Fibroblast of pulmonary artery (primary cell): ENCODE measurements around the gene ANKRD22.

ENCODE experiments used
- DNase-seq: peaks from one replicate; pipeline ENCODE4 v3.0.0-alpha.2; 2010; ENCODE audit warnings: low read depth
- H3K4me3 ChIP-seq: replicated peaks from 2 replicates; pipeline ENCODE4 v1.5.1; 2011; ENCODE audit warnings: low read depth, mild to moderate bottlenecking, control low read depth, low read length, moderate library complexity
- CTCF ChIP-seq: IDR thresholded peaks from 2 replicates; pipeline ENCODE4 v1.5.1; 2011; ENCODE audit warnings: mild to moderate bottlenecking, control low read depth, low read length, inconsistent platforms; ENCODE audit errors: missing control alignments

Gene ANKRD22

GRCh38 chr10:88861036-88861435 lies 9.4 kb upstream of the ANKRD22 start:
- H3K4me3 ChIP-seq, result no peak overlapping the region
- no peak for DNase-seq
- no peak for TF ChIP-seq CTCF

GRCh38 chr10:88858491-88858890 lies 6.8 kb upstream of the ANKRD22 start:
- H3K4me3 ChIP-seq, result no peak overlapping the region
- no peak for DNase-seq
- TF ChIP-seq CTCF, result no peak

DNA sequence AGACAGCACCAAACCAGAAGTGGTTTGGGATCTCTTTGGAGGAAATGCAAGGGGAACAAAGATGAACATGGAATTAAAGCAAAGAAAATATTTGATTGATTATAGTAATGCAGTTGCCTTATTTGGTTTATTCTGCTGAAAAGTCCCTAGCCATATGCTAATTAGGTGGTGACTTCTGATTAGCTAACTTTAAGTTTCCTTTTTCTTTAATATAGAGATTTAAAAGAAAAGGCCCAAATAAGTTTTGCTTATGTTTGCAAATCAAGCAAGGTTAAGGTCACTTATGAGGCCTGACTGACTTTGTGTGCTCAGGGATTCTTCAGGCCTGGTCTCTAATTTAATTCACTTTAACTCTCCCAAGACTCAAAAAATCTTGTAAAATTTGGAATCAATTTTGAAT lies 6.2 kb upstream of the ANKRD22 start:
- no peak for DNase-seq
- H3K4me3 ChIP-seq, result no peak overlapping the region

DNA sequence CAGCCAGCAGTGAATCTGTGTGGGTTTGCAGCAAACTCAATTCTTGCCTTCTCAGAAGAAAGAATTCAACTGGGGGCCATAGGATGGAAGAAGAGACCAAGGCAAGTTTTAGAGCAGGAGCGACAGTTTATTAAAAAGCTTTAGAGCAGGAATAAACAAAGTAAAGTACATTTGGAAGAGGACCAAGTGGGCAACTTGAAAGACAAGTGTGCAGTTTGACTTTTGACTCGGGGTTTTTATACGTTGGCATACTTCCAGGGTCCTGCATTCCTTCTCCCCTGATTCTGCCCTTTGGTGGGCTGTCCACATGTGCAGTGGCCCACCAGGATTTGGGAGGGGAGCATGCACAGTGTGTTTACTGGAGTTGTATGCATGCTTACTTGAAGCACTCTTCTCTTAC lies 3.0 kb upstream of the ANKRD22 start:
- TF ChIP-seq CTCF, result no peak

More for the DNA sequence above, 6.2 kb upstream of the ANKRD22 start:
- TF ChIP-seq CTCF, result no peak

GRCh38 chr10:88853155-88853881 lies 1.7 kb upstream of the ANKRD22 start:
- no peak overlapping the region for H3K4me3 ChIP-seq
- TF ChIP-seq CTCF, result no peak
- DNase-seq, result no peak

More for the DNA sequence above, 3.0 kb upstream of the ANKRD22 start:
- DNase-seq, result no peak
- H3K4me3 ChIP-seq, result no peak overlapping the region

- no peak overlapping the region for H3K4me3 ChIP-seq
- no peak for DNase-seq
- no peak for TF ChIP-seq CTCF
Measured at GRCh38 chr10:88852327-88852726, 683 bp upstream of the ANKRD22 start.

GRCh38 chr10:88850712-88851111 lies 932 bp downstream of the ANKRD22 start:
- H3K4me3 ChIP-seq, result no peak overlapping the region

More at GRCh38 chr10:88850712-88851111, 932 bp downstream of the ANKRD22 start:
- no peak for TF ChIP-seq CTCF
- no peak for DNase-seq
